NCI-H2227 (cell line): Measurements from ENCODE around the gene PPP3R1.
A peak's percentile ranks its signal among the peaks of the same experiment; 100 is the strongest.

ENCODE experiments used
- DNase-seq: peaks from one replicate; lab custom pipeline; 2025; ENCODE audit not compliant: unreplicated experiment; lab: John Stamatoyannopoulos, UW

PPP3R1 gene

DNA sequence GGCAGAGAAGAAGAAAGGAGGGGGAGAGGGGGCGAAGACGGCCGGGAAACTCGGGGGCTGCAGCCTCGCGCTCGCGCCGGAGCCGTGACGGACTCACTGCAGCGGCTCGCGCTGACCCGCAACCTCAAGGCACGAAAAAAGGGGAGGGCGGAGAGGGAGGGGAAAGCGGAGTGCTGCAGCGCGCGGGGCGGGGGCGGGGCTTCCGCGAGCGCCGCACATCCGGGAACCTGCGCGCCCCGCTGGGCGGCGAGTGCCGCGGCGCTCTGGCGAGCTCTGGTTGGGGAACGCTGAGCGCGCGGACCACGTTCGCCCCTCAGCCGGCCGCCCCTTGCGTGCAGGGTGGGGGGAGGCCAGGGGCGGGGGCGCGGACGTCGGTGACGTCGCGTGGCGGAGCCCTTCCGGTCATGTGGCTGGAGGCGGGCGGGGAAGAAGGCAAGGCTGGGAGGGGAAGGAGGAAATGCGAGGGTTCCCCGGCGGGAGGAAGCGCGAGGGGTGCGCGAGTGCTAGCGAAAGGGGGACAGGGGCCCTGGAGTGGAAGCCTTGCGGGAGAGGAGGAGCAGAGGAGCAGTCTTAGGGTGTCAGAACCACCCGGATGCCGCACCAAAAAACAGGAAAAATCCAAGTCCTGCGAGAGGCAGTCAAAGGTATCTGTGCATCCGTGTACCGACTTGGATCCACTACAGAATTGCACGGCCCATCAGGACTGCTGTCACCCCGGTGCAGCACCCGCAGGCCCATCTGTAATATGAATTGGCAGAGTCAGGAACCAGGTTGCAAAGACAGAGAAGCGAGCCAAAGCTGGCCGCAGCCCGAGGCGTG, at the start of gene PPP3R1:
Gene PPP3R1 (minus strand): TSS at position 133 of the 819 bp plus-strand sequence. CDS start 405 bp downstream, outside the sequence.
- DNase-seq: peak; percentile 98

DNA sequence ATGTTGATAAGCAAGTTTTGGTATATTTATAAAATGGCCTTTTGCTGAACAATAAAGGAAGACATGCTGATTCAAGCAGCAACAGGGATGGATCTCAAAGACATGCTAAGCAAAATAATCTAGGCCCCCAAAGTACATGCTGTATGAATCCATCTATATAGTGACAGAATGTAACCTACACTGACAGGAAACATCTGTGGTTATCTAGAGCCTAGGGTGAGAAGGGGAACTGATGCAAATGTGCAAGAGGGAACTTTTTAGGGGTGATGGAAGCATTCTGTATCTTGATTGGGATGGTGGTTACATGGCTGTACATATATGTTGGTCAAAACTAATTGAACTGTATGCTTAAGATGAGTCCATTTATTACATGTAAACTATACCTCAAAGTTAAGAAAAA, 43.2 kb upstream of the PPP3R1 start:
- no peak for DNase-seq

DNA sequence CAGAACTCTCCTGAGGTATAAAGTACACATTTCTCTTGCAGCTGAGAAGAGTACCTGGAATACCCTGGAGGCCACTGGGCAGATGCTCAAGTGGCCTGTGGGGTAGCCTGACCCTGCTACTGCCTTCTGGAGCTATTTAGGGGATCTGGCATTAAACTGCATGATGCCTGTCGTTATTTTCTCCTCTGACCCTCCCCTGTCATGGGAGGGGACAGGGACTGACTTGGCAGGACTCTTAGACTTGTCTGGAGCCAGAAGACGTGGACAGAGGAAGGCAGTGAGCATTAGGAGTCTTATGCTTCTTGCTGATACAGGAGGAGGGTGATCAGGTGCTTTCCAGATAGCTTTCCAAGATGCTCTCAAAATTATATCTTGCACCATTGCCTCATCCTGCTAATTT, 42.6 kb upstream of the PPP3R1 start:
- DNase-seq: no peak

DNA sequence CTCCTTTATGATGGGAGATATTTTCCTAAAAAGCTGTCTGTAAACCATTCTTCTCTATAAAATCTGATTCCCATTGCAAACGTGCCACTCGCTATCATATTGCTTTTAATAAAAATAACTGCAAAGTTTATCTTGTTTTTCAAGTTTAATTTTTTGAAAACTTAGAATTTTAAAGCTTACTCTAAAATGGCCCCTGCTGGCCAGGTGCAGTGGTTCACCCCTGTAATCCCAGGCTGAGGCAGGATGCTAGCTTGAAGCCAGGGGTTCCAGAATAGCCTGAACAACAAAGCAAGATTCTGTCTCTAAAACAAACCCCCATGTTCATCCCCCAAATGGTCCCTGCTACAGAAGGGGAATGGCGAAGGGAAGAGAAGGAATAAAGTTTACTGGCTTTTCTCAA, 41.9 kb upstream of the PPP3R1 start:
- no peak for DNase-seq

DNA sequence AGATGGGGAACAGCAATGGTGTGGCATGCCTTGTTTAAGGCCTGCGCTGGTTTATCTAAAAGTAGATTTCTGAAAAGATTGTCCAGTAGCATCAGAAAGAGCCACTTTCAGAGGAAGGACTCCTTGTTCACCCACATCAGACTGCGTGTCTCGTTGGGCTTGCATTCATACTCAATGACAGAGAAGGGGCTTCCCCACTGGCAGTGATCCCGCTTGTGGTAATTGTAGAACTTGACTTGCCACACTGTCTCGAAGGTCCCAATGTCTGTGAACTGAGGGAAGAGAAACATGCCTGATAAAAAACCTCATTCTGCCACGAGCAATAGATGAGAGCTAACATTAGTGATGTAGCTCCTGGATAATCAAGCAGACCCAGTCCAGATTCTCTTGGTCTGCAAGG, 41.4 kb upstream of the PPP3R1 start:
- no peak for DNase-seq

DNA sequence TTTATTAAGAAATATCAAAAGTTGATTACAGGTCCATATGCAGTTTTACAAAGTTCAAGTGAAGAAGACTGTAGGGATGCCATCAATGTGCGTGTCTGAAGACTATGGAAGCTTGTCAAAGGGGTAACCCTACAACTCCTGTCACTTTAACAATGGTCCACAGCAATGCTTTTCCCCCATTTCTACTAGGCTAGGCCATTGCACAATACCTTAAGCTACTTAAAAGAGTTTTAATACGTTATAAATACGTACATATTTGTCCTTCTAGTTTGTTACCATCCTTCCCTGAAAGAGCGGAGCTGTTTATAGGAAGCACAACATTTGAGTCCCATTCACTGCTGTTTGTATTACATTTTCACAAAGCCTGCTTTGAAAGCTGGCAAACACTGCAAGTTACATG, 40.7 kb upstream of the PPP3R1 start:
- no peak for DNase-seq

DNA sequence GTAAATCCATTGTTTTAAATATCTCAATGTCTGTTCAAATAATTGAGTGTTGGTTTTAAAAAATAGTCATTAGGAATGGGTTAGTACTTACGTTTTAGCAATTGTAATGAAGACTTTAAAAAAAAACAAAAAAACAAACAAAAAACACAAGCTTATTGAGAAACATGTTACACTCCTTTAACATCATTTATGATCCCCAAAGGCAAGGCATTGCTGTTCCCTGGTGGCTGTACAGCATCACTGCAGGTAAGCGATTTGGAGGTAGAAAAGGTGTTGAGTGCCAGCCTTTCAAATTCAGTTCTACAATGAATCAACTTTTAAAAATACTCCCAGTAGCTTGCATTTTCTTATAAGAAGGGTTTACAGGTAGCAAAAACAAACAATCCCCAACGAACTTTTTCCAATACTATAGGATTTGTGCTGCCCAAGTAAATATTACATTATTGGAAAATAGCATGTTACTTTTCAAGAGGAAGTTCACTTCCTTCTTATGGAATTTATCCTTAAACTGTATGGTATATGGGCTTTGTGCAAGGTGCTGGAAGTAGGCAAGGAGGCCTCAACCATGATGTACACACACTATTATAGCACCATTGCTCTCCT, 39.9 kb upstream of the PPP3R1 start:
- DNase-seq: peak; percentile 52

- DNase-seq: no peak
Observed at GRCh38 chr2:68291314-68291713, 39.0 kb upstream of the PPP3R1 start.

DNA sequence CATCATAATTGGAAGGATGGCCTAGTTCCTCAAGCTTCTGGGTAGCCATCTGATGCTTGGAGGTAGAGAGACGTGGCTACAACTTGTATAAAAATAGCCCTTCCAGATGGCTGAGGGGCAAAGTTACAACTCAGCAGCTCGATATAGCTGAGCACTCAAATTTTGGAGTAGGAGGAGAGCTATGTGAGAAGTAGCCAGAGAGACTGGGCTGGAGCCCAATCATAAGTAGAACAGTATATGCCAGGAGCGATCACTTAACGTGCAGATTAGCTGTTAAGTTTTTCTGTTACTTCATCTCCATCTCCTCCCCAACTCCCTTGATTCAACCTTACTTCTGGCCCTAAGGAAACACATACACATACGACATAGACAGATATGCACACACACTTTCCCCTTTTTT, 38.6 kb upstream of the PPP3R1 start:
- DNase-seq: no peak

GRCh38 chr2:68287580-68288441, 35.5 kb upstream of the PPP3R1 start:
- DNase-seq: peak; percentile 7

GRCh38 chr2:68284896-68285295, 32.6 kb upstream of the PPP3R1 start:
- DNase-seq: peak; percentile 16

DNA sequence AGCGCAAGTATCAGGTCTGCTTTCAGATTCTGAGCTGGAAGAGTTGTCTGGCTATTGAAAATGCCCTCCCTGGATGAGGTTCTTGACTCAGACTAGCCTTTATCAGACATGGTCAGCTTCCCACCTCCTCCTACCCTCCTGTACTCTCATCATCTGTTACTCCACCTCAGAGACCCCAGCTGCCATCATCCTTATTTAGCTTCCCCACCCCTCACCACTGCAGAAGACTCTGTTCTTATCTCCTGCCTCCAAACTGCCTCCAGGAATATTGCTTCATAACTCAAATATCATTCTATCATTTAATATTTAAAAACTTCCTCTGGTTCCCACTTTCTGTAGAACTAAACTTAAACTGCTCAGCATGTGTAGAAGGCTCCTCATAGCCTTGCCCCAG, 31.1 kb upstream of the PPP3R1 start:
- no peak for DNase-seq

DNA sequence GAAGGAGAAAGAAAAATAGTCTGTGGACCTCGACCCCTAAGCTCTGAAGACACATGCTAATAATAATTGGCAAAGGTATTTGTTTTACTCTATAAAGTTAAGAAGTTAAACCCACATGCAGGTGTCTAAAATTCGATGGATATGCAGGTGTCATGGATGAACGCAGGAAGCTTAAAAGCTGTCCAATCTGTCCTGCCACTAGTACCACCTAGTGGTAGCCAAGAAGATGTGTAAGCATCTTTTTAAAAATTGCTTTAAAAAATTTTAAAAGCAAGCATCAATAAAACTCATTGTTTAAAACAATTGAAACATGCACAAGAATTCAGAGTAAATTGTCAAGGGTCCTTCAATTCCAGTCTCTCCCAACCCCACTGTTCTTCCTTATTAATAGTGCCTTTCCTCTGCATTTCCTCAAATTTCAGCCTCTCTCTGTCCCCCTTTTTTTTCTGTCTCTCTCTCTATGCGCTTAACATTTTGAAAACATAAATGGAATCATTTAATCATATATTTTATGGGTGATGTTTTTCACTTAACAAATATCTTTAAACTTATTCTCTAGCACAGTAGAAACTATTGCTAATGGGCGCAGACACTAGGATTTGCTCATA, 30.6 kb upstream of the PPP3R1 start:
- DNase-seq: peak; percentile 41

GRCh38 chr2:68280796-68281195, 28.5 kb upstream of the PPP3R1 start:
- DNase-seq: no peak

DNA sequence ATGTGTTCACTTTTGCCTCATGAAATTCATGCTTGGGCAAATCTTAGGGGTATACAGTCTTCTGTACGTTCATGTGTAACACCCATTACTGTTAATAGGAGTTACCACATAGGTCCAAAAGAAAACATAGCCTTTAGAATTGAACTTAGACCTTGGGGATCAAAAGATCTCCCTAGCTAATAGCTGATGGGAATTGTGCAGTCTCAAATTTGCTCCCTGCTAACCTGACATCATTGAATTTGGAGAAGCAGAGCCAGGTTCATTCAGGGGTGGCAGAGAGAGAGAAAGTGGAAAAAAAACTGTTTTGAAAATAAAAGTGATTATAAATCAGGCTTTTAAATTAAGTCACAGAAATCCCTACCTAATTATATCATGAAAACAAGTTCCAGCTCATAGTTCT, 28.0 kb upstream of the PPP3R1 start:
- no peak for DNase-seq

DNA sequence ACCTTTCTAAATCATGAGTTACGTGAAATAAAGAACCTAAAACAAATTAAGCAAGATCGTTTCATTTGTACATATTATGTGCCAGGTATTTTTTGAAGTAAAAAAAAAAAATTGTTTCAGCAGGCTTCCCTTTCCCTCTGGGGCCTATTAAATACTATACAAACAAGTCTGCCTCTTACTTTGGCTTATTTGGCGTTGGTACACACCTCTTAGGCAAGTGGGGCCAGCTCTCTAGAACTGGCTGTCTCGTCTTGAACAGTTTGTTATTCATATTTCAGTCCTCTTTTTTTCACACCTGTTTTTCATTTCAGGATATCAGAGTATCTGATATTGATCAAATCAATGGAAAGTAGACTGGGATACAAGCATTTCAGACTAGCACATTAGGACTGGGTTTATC, 27.4 kb upstream of the PPP3R1 start:
- no peak for DNase-seq

- no peak for DNase-seq
Observed at GRCh38 chr2:68278169-68278568, 25.8 kb upstream of the PPP3R1 start.

GRCh38 chr2:68274022-68274421, 21.7 kb upstream of the PPP3R1 start:
- DNase-seq: no peak

GRCh38 chr2:68272246-68272994, 20.1 kb upstream of the PPP3R1 start:
- DNase-seq: no peak

GRCh38 chr2:68266655-68267054, 14.3 kb upstream of the PPP3R1 start:
- DNase-seq: no peak

DNA sequence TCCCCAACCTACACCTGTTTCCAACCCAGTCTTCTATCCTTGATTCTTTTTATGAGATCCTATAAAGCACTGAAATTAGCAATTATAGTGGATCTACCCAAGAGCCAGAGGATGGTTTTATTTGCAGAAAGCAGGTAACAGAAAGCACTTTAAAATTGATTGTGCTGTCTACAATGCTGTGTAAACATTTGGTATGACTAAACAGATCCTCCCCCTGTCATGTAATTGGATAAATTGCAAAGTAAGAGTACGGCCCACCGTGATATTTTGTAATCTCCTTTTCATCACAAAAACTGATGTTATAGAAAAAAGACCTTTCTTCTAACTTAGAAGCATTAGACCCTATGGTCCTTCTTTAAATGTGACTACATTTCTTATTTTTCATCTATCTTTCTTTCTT, 11.3 kb upstream of the PPP3R1 start:
- peak; percentile 22 for DNase-seq
